GM20431 (cell line): ENCODE measurements around the gene TMEM240.
"Not testable (repeated sequence)": the region's sequence is repeated elsewhere in the genome, so short reads cannot be mapped to it uniquely, and the experiment has no call there.

ENCODE experiments used
- in situ Hi-C: fragments of 300-500 bp; cut with MseI, MboI; formaldehyde crosslinking; loops from one replicate; pipeline ENCODE4 v1.15.0; 2020; ENCODE audit warnings: low sequenced_read_pairs; ENCODE audit not compliant: unreplicated experiment

Gene TMEM240

GRCh38 chr1:1527092-1527816 lies 13.2 kb downstream of the TMEM240 start:
- in situ Hi-C loops: no loop called here

- in situ Hi-C loops: not testable (repeated sequence)
Measured at GRCh38 chr1:1526476-1526875, 13.9 kb downstream of the TMEM240 start.

- in situ Hi-C loops: not testable (repeated sequence)
Measured at GRCh38 chr1:1524750-1525383, 15.6 kb downstream of the TMEM240 start.

GRCh38 chr1:1523651-1524050 lies 16.8 kb downstream of the TMEM240 start:
- in situ Hi-C loops: not testable (repeated sequence)

- in situ Hi-C loops: not testable (repeated sequence)
Measured at GRCh38 chr1:1523226-1523625, 17.2 kb downstream of the TMEM240 start.

- in situ Hi-C loops: not testable (repeated sequence)
Measured at GRCh38 chr1:1522536-1522935, 17.9 kb downstream of the TMEM240 start.

GRCh38 chr1:1521331-1521730 lies 19.1 kb downstream of the TMEM240 start:
- in situ Hi-C loops: no loop called here

- in situ Hi-C loops: not testable (repeated sequence)
Measured at GRCh38 chr1:1519805-1520505, 20.5 kb downstream of the TMEM240 start.

- in situ Hi-C loops: not testable (repeated sequence)
Measured at GRCh38 chr1:1518621-1519007, 21.8 kb downstream of the TMEM240 start.

- in situ Hi-C loops: no loop called here
Measured at GRCh38 chr1:1517973-1518620, 22.3 kb downstream of the TMEM240 start.

GRCh38 chr1:1516923-1517322 lies 23.5 kb downstream of the TMEM240 start:
- in situ Hi-C loops: not testable (repeated sequence)

GRCh38 chr1:1514376-1514775 lies 26.0 kb downstream of the TMEM240 start:
- in situ Hi-C loops: not testable (repeated sequence)

- in situ Hi-C loops: not testable (repeated sequence)
Measured at GRCh38 chr1:1513675-1514074, 26.7 kb downstream of the TMEM240 start.

- in situ Hi-C loops: not testable (repeated sequence)
Measured at GRCh38 chr1:1512425-1512824, 28.0 kb downstream of the TMEM240 start.

- in situ Hi-C loops: no loop called here
Measured at GRCh38 chr1:1511533-1512285, 28.7 kb downstream of the TMEM240 start, which contains the start of gene ATAD3A. ATAD3A (plus strand) TSS chr1:1512162; CDS start chr1:1512269, 107 bp downstream.

GRCh38 chr1:1510912-1511532 lies 29.4 kb downstream of the TMEM240 start:
- in situ Hi-C loops: no loop called here

GRCh38 chr1:1509465-1509850 lies 31.0 kb downstream of the TMEM240 start:
- in situ Hi-C loops: not testable (repeated sequence)

GRCh38 chr1:1508775-1509464 lies 31.5 kb downstream of the TMEM240 start:
- in situ Hi-C loops: not testable (repeated sequence)

GRCh38 chr1:1507305-1507704 lies 33.1 kb downstream of the TMEM240 start:
- in situ Hi-C loops: no loop called here
